22Rv1 (cell line): ENCODE results near the gene MYO5C.

Experiments
- H3K27ac ChIP-seq: fragments of 450-650 bp; 2 replicates; pipeline ENCODE4 v1.5.1; 2017
- ZFX ChIP-seq: fragments of 450-650 bp; IDR thresholded peaks from 2 replicates; pipeline ENCODE4 v1.6.1; 2017; ENCODE audit warnings: antibody characterized with exemption, borderline replicate concordance
- TF ChIP-seq, protein P1 (sequence below): fragments of 450-650 bp; IDR thresholded peaks from 2 replicates; pipeline ENCODE4 v1.5.1; 2017; ENCODE audit warnings: mild to moderate bottlenecking

MYO5C gene

DNA sequence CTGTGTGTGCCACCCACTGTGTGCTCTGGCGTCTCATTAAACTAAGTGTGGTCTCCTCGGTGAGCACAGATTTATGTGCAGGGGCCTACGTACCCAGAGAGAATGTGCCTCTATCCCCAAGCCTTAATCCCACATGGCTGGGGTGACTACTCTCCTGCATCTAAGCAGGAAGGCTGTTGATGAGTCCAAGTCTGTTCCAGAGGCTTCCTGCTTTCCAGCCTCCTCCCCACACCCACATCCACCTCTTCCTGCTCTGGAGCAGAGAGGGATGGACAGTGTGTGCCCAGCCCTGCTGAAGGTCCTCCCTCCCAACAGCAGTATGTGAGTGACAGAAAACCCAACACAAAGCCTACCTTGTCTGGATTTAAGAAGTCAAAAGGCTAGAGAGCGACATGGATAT is 144.3 kb downstream of the MYO5C start:
- TF ChIP-seq, protein P1, sequence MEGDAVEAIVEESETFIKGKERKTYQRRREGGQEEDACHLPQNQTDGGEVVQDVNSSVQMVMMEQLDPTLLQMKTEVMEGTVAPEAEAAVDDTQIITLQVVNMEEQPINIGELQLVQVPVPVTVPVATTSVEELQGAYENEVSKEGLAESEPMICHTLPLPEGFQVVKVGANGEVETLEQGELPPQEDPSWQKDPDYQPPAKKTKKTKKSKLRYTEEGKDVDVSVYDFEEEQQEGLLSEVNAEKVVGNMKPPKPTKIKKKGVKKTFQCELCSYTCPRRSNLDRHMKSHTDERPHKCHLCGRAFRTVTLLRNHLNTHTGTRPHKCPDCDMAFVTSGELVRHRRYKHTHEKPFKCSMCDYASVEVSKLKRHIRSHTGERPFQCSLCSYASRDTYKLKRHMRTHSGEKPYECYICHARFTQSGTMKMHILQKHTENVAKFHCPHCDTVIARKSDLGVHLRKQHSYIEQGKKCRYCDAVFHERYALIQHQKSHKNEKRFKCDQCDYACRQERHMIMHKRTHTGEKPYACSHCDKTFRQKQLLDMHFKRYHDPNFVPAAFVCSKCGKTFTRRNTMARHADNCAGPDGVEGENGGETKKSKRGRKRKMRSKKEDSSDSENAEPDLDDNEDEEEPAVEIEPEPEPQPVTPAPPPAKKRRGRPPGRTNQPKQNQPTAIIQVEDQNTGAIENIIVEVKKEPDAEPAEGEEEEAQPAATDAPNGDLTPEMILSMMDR: no peak
- no peak for TF ChIP-seq ZFX
- no peak overlapping the region for H3K27ac ChIP-seq

DNA sequence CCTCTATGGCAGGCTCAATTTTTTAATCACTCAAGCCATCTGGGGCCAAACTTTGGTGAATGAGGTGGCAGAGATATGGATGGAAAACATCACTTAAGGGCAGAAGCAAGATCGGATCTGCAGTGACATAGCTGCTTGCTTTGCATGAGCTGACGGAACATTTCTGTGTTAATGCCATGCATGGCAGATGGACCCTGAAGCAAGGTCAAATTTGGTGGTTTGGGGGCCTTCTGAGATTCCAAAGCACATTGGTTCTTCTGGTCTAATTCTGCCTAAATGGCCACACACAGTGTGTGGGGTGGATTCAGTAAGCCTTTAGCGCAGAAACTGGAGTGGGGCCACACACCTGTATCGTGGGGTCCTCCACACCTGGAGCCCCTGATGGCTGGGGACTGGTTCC is 144.7 kb downstream of the MYO5C start:
- TF ChIP-seq ZFX: no peak
- TF ChIP-seq, protein P1: no peak

DNA sequence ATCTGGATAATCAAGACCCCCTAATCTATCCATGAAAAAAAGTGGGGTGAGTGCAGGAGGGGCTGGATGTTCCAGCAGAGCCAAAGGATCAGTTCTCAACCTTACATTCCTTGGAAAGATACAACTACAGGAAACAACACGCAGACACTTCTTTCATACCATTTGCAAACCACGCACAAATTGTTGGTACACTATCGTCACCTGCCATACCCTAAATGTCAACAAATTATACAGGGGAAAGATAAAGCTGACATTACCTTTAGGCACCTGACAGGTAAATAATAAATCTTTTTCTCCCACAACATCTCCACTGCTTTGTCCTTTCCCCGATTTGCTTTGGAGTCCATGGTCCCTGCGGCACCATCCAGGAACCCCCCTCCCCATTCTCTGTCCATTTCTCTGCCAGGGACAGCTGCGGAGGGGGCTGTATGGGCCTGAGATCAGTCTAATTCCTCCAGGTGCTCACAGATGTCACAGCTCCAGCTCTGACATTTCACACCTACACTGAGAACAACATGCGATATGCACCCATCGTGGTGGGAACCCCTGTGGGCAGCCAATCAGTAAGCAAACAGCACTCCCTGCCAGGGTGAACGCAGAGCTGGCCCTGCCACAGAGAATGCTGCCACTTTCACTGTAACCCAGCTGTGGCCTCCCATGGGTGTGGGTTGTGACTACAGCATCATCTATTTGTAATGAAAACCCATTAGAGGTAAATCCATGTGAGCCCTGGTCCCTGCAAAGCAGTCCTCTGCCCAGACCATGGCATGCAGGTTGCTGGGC is 145.4 kb downstream of the MYO5C start:
- no peak for TF ChIP-seq ZFX
- TF ChIP-seq, protein P1: no peak
- H3K27ac ChIP-seq: no peak overlapping the region

More for the DNA sequence above, 144.7 kb downstream of the MYO5C start:
- H3K27ac ChIP-seq: no peak overlapping the region

GRCh38 chr15:52148403-52148802 is 147.2 kb downstream of the MYO5C start:
- no peak for TF ChIP-seq ZFX
- TF ChIP-seq, protein P1: no peak

DNA sequence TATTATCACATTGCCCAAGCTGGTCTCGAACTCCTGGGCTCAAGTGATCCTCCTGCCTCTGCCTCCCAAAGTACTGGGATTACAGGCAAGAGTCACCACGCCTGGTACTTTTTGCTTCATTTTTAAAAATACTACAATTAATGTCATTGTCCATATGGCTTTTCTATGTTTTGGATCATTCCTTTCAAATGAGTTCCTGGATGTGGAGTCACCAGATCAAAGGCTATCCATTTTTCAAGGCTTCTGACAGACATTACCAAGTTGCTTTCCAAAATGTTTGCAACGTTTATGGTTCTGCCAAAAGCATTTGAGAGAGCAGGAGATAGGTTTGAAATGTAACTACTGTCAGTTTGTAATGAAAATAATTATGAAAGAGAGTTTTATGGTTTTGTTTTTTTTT is 148.8 kb downstream of the MYO5C start:
- H3K27ac ChIP-seq: no peak overlapping the region
- TF ChIP-seq, protein P1: no peak
- TF ChIP-seq ZFX: no peak

More at GRCh38 chr15:52148403-52148802, 147.2 kb downstream of the MYO5C start:
- no peak overlapping the region for H3K27ac ChIP-seq

GRCh38 chr15:52146261-52146660 is 149.3 kb downstream of the MYO5C start:
- TF ChIP-seq, protein P1: no peak
- TF ChIP-seq ZFX: no peak
- no peak overlapping the region for H3K27ac ChIP-seq

DNA sequence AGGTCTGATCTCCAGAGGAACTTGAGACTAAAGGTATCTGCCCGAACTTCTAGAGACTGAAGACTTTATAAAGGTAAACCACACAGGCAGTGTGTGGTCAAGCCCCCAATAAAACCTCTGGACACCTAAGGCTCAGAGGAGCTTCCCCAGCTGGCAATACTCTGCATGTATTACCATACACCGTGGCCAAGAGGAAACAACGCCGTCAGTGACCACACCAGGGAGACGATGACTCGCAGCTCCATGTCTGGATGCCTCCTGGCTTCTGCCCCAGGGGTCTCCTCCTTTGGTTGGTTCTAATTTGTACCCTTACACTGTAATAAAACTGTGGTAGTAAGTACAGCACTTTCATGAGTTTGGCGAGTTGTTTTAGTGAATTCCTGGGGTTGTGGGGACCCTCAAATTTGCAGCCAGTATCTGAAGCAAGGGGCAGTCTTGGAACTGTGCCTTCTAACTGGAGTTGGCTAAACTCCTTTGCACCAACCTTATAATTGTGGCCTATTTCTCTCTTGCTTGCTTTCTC is 150.9 kb downstream of the MYO5C start:
- no peak overlapping the region for H3K27ac ChIP-seq

More for the DNA sequence above, 150.9 kb downstream of the MYO5C start:
- TF ChIP-seq ZFX: no peak
- TF ChIP-seq, protein P1: no peak
